ENCODE measurements around the gene PTPN6.

DNA sequence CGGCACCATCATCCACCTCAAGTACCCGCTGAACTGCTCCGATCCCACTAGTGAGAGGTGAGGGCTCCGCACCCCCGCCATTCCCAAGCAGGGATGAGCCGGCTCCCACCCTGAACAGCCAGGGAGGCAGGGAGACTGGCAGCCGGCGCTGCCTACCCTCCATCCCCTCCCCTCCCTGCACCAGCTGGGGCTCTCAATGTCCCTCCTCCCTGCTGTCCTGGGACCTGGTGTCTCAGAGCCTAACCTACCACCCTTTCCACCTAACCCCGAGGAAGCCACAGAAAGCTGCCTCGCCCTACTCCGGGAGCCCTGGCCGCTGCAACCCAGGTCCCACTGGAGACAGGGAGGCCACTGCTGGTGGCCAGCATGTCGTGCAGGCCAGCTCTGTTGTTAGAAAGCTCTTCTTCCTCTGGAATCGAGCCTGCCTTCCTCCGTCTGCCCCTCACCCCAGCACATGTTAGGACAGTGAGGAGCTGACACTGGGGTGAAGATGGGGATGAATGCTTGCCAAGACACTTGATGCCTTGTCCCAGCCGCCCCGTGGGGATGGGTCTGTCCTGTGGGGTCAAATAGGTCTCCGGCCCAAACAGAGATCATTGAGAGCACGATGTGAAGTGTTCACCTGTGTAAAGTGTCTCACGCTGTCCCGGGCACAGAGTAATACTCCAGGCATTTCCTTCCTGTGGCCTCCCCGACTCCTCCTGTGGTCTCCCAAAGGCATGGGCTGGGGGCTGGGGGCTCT, 1.1 kb downstream of the PTPN6 start:
- TF ChIP-seq, protein P1, sequence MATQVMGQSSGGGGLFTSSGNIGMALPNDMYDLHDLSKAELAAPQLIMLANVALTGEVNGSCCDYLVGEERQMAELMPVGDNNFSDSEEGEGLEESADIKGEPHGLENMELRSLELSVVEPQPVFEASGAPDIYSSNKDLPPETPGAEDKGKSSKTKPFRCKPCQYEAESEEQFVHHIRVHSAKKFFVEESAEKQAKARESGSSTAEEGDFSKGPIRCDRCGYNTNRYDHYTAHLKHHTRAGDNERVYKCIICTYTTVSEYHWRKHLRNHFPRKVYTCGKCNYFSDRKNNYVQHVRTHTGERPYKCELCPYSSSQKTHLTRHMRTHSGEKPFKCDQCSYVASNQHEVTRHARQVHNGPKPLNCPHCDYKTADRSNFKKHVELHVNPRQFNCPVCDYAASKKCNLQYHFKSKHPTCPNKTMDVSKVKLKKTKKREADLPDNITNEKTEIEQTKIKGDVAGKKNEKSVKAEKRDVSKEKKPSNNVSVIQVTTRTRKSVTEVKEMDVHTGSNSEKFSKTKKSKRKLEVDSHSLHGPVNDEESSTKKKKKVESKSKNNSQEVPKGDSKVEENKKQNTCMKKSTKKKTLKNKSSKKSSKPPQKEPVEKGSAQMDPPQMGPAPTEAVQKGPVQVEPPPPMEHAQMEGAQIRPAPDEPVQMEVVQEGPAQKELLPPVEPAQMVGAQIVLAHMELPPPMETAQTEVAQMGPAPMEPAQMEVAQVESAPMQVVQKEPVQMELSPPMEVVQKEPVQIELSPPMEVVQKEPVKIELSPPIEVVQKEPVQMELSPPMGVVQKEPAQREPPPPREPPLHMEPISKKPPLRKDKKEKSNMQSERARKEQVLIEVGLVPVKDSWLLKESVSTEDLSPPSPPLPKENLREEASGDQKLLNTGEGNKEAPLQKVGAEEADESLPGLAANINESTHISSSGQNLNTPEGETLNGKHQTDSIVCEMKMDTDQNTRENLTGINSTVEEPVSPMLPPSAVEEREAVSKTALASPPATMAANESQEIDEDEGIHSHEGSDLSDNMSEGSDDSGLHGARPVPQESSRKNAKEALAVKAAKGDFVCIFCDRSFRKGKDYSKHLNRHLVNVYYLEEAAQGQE (IDR thresholded peaks at IDR 0.05; ENCODE audit: low read depth, low read length) = no peak
- TF ChIP-seq JUND (IDR thresholded peaks at IDR 0.05; ENCODE audit: low read depth, low read length) = no peak

All from GM12878 (cell line).